Ovary (tissue), 10 donors: ENCODE data around the gene ZC3H15. TPM values are rescaled to one million over a fixed set of nuclear protein-coding genes. Genes with fewer than 3 reads are reported as not detected.
"Not testable (repeated sequence)": the region's sequence is repeated elsewhere in the genome, so short reads cannot be mapped to it uniquely, and the experiment has no call there.

ENCODE experiments used
- DNase-seq, 5 donors: peaks; one replicate each; pipeline ENCODE4 v3.0.0-alpha.2; 2019 to 2020
- H3K27ac ChIP-seq, 2 donors: fragments of 200-600 bp; one replicate each; pipeline versions ENCODE4 v1.5.1 to v1.8.0; 2019 to 2022
- H3K27me3 ChIP-seq: fragments of 200-600 bp; one replicate; pipeline ENCODE4 v1.8.0; 2022
- H3K36me3 ChIP-seq: fragments of 200-600 bp; sonication (generic); one replicate; pipeline ENCODE4 v1.5.1; 2019
- H3K4me1 ChIP-seq: one replicate; pipeline ENCODE4 v1.8.1; 2013; ENCODE audit warnings: mild to moderate bottlenecking, moderate library complexity; ENCODE audit not compliant: insufficient read depth
- H3K4me3 ChIP-seq: fragments of 200-600 bp; sonication (generic); one replicate; pipeline ENCODE4 v1.5.1; 2017
- H3K9me3 ChIP-seq, 2 donors: fragments of 200-600 bp in 1 of 2; sonication (generic) in 1 of 2; one replicate each; pipeline versions ENCODE4 v1.5.1 to v1.8.1; 2013 to 2019; ENCODE audit warnings: mild to moderate bottlenecking in 1 of 2, moderate library complexity in 1 of 2
- EP300 ChIP-seq: sonication (generic); formaldehyde crosslinking; IDR thresholded peaks from one replicate; pipeline ENCODE4 v1.6.1; 2017; ENCODE audit warnings: antibody characterized with exemption
- POLR2A ChIP-seq: fragments of 450-650 bp; IDR thresholded peaks from one replicate; pipeline ENCODE4 v1.6.1; 2017; ENCODE audit warnings: antibody characterized with exemption, mild to moderate bottlenecking, moderate library complexity
- WGBS, 3 donors: extraction: QIAGEN DNeasy Blood & Tissue Kit in 1 of 3; methylation state at CpG; one replicate each; pipeline versions ENCODE4 v1.1.5 to v1.1.7; 2013 to 2017; 5-methylcytosine and 5-hydroxymethylcytosine counted together
- intact Hi-C, 4 donors: fragments of 100-400 bp; cut with DNase I; formaldehyde crosslinking; loops; one replicate each; pipeline versions ENCODE4 v1.11.0 to v1.15.1; 2022 to 2023
- long read RNA-seq, 3 donors: library from polyadenylated mRNA in 2 of 3; unstranded in 2 of 3; transcript quantifications; one replicate each; pipeline ENCODE4 v2.0.0 and lab custom pipeline, GENCODE V29; 2021 to 2026
- polyA plus RNA-seq, 2 donors: library from polyadenylated mRNA; stranded (reverse); fragments of 200-250 nt in 1 of 2; fragments of 350-450 nt in 1 of 2; fragmentation: Illumina TruSeq in 1 of 2; extraction: RNeasy Lipid Tissue Mini Kit (QIAGEN cat#74804) in 1 of 2; gene quantifications; one replicate each; pipeline ENCODE4 v1.2.3, GENCODE V29; 2013 to 2014
- total RNA-seq, 7 donors: library from RNA; depleted of rRNA in 2 of 7; stranded (reverse); fragments of >200 nt in 2 of 7; fragmentation: NEBNext Ultra II Directional in 3 of 7; extraction: Animal tissue kit (Norgen Biotek cat#: 25700) in 3 of 7; gene quantifications; one replicate each; pipeline versions ENCODE4 v1.1.0 to v1.2.4, GENCODE V29; 2016 to 2023
- TF ChIP-seq, protein P1 (sequence below), 3 donors: fragments of 450-650 bp in 2 of 3; fragments of 200-600 bp in 1 of 3; IDR thresholded peaks; one replicate each; pipeline versions ENCODE4 v1.5.1 to v1.8.0; 2016 to 2022; ENCODE audit warnings: antibody characterized with exemption in 3 of 3, mild to moderate bottlenecking in 1 of 3
- donor health status: DM: no; HTN: no; CAD: no; lungs with moderate emphysema.
- donor health status: DM: no; HTN: no; CAD: no.
- donor health status: Bipolar disorder and iron deficiency.
- donor health status: DM: yes; HTN: yes; CAD: no.
- donor health status: DM: no; HTN: no; CAD: no.
- donor health status: DM: yes; HTN: yes; CAD: no.

The ZC3H15 gene
- total RNA-seq, result 10 to 100 TPM; 36.1 to 58.8 (median 42.7) TPM
- 10 to 100 TPM; 37.2 to 51.9 TPM for polyA plus RNA-seq
- long read RNA-seq, donor 1, transcript ZC3H15-201 (10 exons, 2,138 nt), result major isoform, 34 of 68 reads
- long read RNA-seq, donor 1, partial matches to known transcripts, result 24 of 68 reads
- long read RNA-seq, donor 1, other reads (novel, unspliced or antisense), result 9 of 68 reads
- long read RNA-seq, donor 2, transcript ZC3H15-201 (10 exons, 2,138 nt), result major isoform, 42 of 74 reads
- long read RNA-seq, donor 2, partial matches to known transcripts, result 30 of 74 reads
- long read RNA-seq, donor 2, other reads (novel, unspliced or antisense), result 0 of 74 reads
- long read RNA-seq, donor 3, transcript ZC3H15-201 (10 exons, 2,138 nt), result major isoform, 81 of 91 reads
- long read RNA-seq, donor 3, partial matches to known transcripts, result 4 of 91 reads
- long read RNA-seq, donor 3, other reads (novel, unspliced or antisense), result 6 of 91 reads

- H3K36me3 ChIP-seq, result no peaks in the 10 kb centered on the region
- peak; percentile 94 to 97 (median 96) for DNase-seq
- peak within 1 kb of the TSS; percentile 94 for H3K4me3 ChIP-seq
- no peaks in the 10 kb centered on the region for H3K9me3 ChIP-seq
- peak within 1 kb of the TSS; percentile 40 to 80 for H3K27ac ChIP-seq
- no peaks in the 10 kb centered on the region for H3K27me3 ChIP-seq
- TF ChIP-seq, protein P1, sequence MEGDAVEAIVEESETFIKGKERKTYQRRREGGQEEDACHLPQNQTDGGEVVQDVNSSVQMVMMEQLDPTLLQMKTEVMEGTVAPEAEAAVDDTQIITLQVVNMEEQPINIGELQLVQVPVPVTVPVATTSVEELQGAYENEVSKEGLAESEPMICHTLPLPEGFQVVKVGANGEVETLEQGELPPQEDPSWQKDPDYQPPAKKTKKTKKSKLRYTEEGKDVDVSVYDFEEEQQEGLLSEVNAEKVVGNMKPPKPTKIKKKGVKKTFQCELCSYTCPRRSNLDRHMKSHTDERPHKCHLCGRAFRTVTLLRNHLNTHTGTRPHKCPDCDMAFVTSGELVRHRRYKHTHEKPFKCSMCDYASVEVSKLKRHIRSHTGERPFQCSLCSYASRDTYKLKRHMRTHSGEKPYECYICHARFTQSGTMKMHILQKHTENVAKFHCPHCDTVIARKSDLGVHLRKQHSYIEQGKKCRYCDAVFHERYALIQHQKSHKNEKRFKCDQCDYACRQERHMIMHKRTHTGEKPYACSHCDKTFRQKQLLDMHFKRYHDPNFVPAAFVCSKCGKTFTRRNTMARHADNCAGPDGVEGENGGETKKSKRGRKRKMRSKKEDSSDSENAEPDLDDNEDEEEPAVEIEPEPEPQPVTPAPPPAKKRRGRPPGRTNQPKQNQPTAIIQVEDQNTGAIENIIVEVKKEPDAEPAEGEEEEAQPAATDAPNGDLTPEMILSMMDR (IDR thresholded peaks at IDR 0.05), result peak in 1 of 3 donors; percentile 30
- peak; percentile 91 for TF ChIP-seq POLR2A
- no peak for TF ChIP-seq EP300
- 0 to 1% (median 1%) methylated on average over 61 to 63 of the region's 63 CpGs for WGBS, 3 donors
- intact Hi-C loops, result no loop called here
- H3K4me1 ChIP-seq, result peaks cover 3% of the 10 kb centered on the region
Measured at GRCh38 chr2:186485871-186486650, at the start of gene ZC3H15. Gene ZC3H15, plus strand, starts transcription at chr2:186486260. Its CDS starts 123 bp downstream, at chr2:186486383.

- 96 to 99% (median 97%) methylated on average over 6 of the region's 6 CpGs for WGBS, 3 donors
- H3K36me3 ChIP-seq, result no peaks in the 10 kb centered on the region
Measured at GRCh38 chr2:186437719-186438118, 48.3 kb upstream of the ZC3H15 start.

GRCh38 chr2:186439673-186440095 lies 46.4 kb upstream of the ZC3H15 start:
- H3K36me3 ChIP-seq, H3K27ac ChIP-seq, DNase-seq, H3K27me3 ChIP-seq, H3K4me1 ChIP-seq, intact Hi-C loops, H3K4me3 ChIP-seq, H3K9me3 ChIP-seq: not testable (repeated sequence)
- WGBS, 3 donors, result 96 to 98% (median 98%) methylated on average over 5 of the region's 5 CpGs

More at GRCh38 chr2:186437719-186438118, 48.3 kb upstream of the ZC3H15 start:
- DNase-seq, result no peak
- H3K4me1 ChIP-seq, result no peaks in the 10 kb centered on the region
- TF ChIP-seq EP300 (no peak), POLR2A (no peak)
- TF ChIP-seq, protein P1 (IDR thresholded peaks at IDR 0.05), result no peak
- no peak overlapping the region for H3K4me3 ChIP-seq
- H3K27ac ChIP-seq, result no peak overlapping the region
- no peaks in the 10 kb centered on the region for H3K9me3 ChIP-seq
- H3K27me3 ChIP-seq, result no peaks in the 10 kb centered on the region
- intact Hi-C loops, result no loop called here

DNA sequence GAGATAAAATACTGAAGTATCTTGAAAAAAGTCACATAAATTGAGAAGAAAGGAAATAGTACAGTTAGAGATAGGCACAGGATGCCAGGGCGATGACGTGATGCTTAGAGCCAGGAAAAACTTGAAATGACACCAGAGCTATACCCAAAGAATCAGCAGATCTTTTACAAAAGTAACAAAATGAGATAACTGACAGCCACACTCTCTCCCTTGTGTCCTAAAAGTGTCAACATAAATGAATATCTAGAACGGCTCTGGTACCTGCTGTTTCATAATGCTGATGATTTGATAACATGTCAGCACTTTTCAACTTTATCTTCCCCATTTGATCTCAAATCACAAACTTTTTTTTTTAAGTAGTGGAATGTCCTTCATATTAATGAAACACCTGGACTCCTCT lies 45.6 kb upstream of the ZC3H15 start:
- 79 to 82% (median 81%) methylated on average over 3 of the region's 3 CpGs for WGBS, 3 donors
- no peak overlapping the region for H3K27ac ChIP-seq
- no peaks in the 10 kb centered on the region for H3K36me3 ChIP-seq
- no peak for TF ChIP-seq EP300
- TF ChIP-seq, protein P1 (IDR thresholded peaks at IDR 0.05), result no peak
- no peak for TF ChIP-seq POLR2A
- no peak for DNase-seq
- intact Hi-C loops, result no loop called here
- H3K4me3 ChIP-seq, result no peak overlapping the region
- H3K27me3 ChIP-seq, result no peaks in the 10 kb centered on the region
- no peaks in the 10 kb centered on the region for H3K4me1 ChIP-seq
- no peaks in the 10 kb centered on the region for H3K9me3 ChIP-seq
